Measurements from ENCODE around the gene UGP2. TPM values are rescaled to one million over a fixed set of nuclear protein-coding genes. Genes with fewer than 3 reads are reported as not detected.
A peak's percentile ranks its signal among the peaks of the same experiment; 100 is the strongest.

The UGP2 gene
- total RNA-seq, 4 donors from 2014 or later: 62.3 to 352 (median 235) TPM

- TF ChIP-seq CTCF (IDR thresholded peaks at IDR 0.05) (no peak), POLR2AphosphoS5 (IDR thresholded peaks at IDR 0.05) (no peak), POLR2A (IDR thresholded peaks at IDR 0.05) (no peak), EP300 (IDR thresholded peaks at IDR 0.05; ENCODE audit: low read depth) (no peak)
- in situ Hi-C loops (cut with MboI; ENCODE audit: low pct_ligation_motif_present in 1 of 4, low pct_unique_long_range_greater_than_20kb in 1 of 4, low sequenced_read_pairs in 3 of 4): no loop called here
- Histone ChIP-seq H3K9me3 (no peaks in the 10 kb centered on the region), H3K4me3 (no peak overlapping the region), H3K4me1 (no peaks in the 10 kb centered on the region), H3K27ac (no peak overlapping the region), H3K36me3 (peaks cover 0 to 83% (median 32%) of the 10 kb centered on the region in 4 donors), H3K27me3 (no peaks in the 10 kb centered on the region)
- WGBS, 2 donors (ENCODE audit: low coverage in 1 of 2): 97 to 100% methylated on average over 2 of the region's 2 CpGs
- DNase-seq: no peak
- intact Hi-C loops (cut with DNase I; ENCODE audit: low total_unique reads): no loop called here
These were observed 49.0 kb downstream of the UGP2 start for GRCh38 chr2:63890678-63891077.

GRCh38 chr2:63891488-63892030 is 49.9 kb downstream of the UGP2 start:
- intact Hi-C loops (cut with DNase I; ENCODE audit: low total_unique reads): no loop called here
- TF ChIP-seq CTCF (IDR thresholded peaks at IDR 0.05) (no peak), POLR2AphosphoS5 (IDR thresholded peaks at IDR 0.05) (peak in 1 of 3 donors; percentile 4), EP300 (IDR thresholded peaks at IDR 0.05; ENCODE audit: low read depth) (no peak), POLR2A (IDR thresholded peaks at IDR 0.05) (no peak)
- Histone ChIP-seq H3K4me1 (no peaks in the 10 kb centered on the region), H3K4me3 (no peak overlapping the region), H3K9me3 (no peaks in the 10 kb centered on the region), H3K36me3 (peaks cover 0 to 74% (median 28%) of the 10 kb centered on the region in 4 donors), H3K27me3 (no peaks in the 10 kb centered on the region), H3K27ac (no peak overlapping the region)
- no peak for DNase-seq
- 62 to 71% methylated on average over 1 of the region's 1 CpG for WGBS, 2 donors (ENCODE audit: low coverage in 1 of 2)
- in situ Hi-C loops (cut with MboI; ENCODE audit: low pct_ligation_motif_present in 1 of 4, low pct_unique_long_range_greater_than_20kb in 1 of 4, low sequenced_read_pairs in 3 of 4): no loop called here

- intact Hi-C loops (cut with DNase I; ENCODE audit: low total_unique reads) (no loop called here), in situ Hi-C loops (cut with MboI; ENCODE audit: low pct_ligation_motif_present in 1 of 4, low pct_unique_long_range_greater_than_20kb in 1 of 4, low sequenced_read_pairs in 3 of 4) (no loop called here)
- H3K4me3 ChIP-seq: no peak overlapping the region
- H3K36me3 ChIP-seq: peaks cover 0 to 71% (median 24%) of the 10 kb centered on the region in 4 donors
- TF ChIP-seq POLR2AphosphoS5 (IDR thresholded peaks at IDR 0.05) (no peak), EP300 (IDR thresholded peaks at IDR 0.05; ENCODE audit: low read depth) (no peak), CTCF (IDR thresholded peaks at IDR 0.05) (no peak)
- H3K27ac ChIP-seq: no peak overlapping the region
- no peak for DNase-seq
- no peaks in the 10 kb centered on the region for H3K4me1 ChIP-seq
- H3K9me3 ChIP-seq: no peaks in the 10 kb centered on the region
- H3K27me3 ChIP-seq: no peaks in the 10 kb centered on the region
- WGBS, 2 donors (ENCODE audit: low coverage in 1 of 2): 62 to 82% methylated on average over 2 of the region's 2 CpGs
These were observed 51.5 kb downstream of the UGP2 start for GRCh38 chr2:63893163-63893562.

- no peaks in the 10 kb centered on the region for H3K27me3 ChIP-seq
- TF ChIP-seq EP300 (IDR thresholded peaks at IDR 0.05; ENCODE audit: low read depth) (no peak), POLR2AphosphoS5 (IDR thresholded peaks at IDR 0.05) (no peak), CTCF (IDR thresholded peaks at IDR 0.05) (no peak), POLR2A (IDR thresholded peaks at IDR 0.05) (no peak)
- H3K4me1 ChIP-seq: no peaks in the 10 kb centered on the region
- H3K9me3 ChIP-seq: no peaks in the 10 kb centered on the region
- H3K36me3 ChIP-seq: peaks cover 0 to 70% (median 26%) of the 10 kb centered on the region in 4 donors
- in situ Hi-C loops (cut with MboI; ENCODE audit: low pct_ligation_motif_present in 1 of 4, low pct_unique_long_range_greater_than_20kb in 1 of 4, low sequenced_read_pairs in 3 of 4): no loop called here
- intact Hi-C loops (cut with DNase I; ENCODE audit: low total_unique reads): no loop called here
- WGBS, 2 donors (ENCODE audit: low coverage in 1 of 2): 89% methylated on average over 1 of the region's 1 CpG; no CpG with 5 or more reads in 1 of the 2 donors
- H3K27ac ChIP-seq: no peak overlapping the region
- no peak overlapping the region for H3K4me3 ChIP-seq
- no peak for DNase-seq
These were observed 52.5 kb downstream of the UGP2 start for GRCh38 chr2:63894167-63894566.

Measured in transverse colon (tissue), 4 donors.